ENCODE results near the gene OR1D5. TPM values are rescaled to one million over a fixed set of nuclear protein-coding genes. Genes with fewer than 3 reads are reported as not detected.

Gene OR1D5
- total RNA-seq, 1 donor from 2014 or later, result not detected

GRCh38 chr17:3027786-3028532 lies 35.4 kb downstream of the OR1D5 start:
- Mint-ChIP-seq H3K9me3 (peaks cover 17% of the 10 kb centered on the region), H3K27me3 (ENCODE audit: low read depth) (no peaks in the 10 kb centered on the region), H3K4me3 (no peak overlapping the region), H3K36me3 (peaks cover 10% of the 10 kb centered on the region), H3K27ac (no peak overlapping the region), H3K4me1 (peaks cover 3% of the 10 kb centered on the region)
- TF ChIP-seq CTCF (IDR thresholded peaks at IDR 0.05; ENCODE audit: unreplicated experiment), result no peak
- no peak for DNase-seq (ENCODE audit: low spot score in 2 of 2, unreplicated experiment in 2 of 2)

- no peak overlapping the region for H3K27ac Mint-ChIP-seq
- TF ChIP-seq CTCF (IDR thresholded peaks at IDR 0.05; ENCODE audit: unreplicated experiment), result no peak
- DNase-seq (ENCODE audit: low spot score in 2 of 2, unreplicated experiment in 2 of 2), result no peak
- peaks cover 25% of the 10 kb centered on the region for H3K9me3 Mint-ChIP-seq
- H3K36me3 Mint-ChIP-seq, result peaks cover 17% of the 10 kb centered on the region
- peaks cover 3% of the 10 kb centered on the region for H3K4me1 Mint-ChIP-seq
- H3K27me3 Mint-ChIP-seq (ENCODE audit: low read depth), result no peaks in the 10 kb centered on the region
- H3K4me3 Mint-ChIP-seq, result no peak overlapping the region
These were observed 36.3 kb downstream of the OR1D5 start for GRCh38 chr17:3026856-3027751.

GRCh38 chr17:3026125-3026855 lies 37.1 kb downstream of the OR1D5 start:
- Mint-ChIP-seq H3K4me3 (no peak overlapping the region), H3K9me3 (peaks cover 31% of the 10 kb centered on the region), H3K36me3 (peaks cover 22% of the 10 kb centered on the region), H3K4me1 (peaks cover 3% of the 10 kb centered on the region), H3K27me3 (ENCODE audit: low read depth) (no peaks in the 10 kb centered on the region), H3K27ac (no peak overlapping the region)
- TF ChIP-seq CTCF (IDR thresholded peaks at IDR 0.05; ENCODE audit: unreplicated experiment), result no peak
- DNase-seq (ENCODE audit: low spot score in 2 of 2, unreplicated experiment in 2 of 2), result no peak

- Mint-ChIP-seq H3K27me3 (ENCODE audit: low read depth) (no peaks in the 10 kb centered on the region), H3K4me1 (peaks cover under 1% of the 10 kb centered on the region), H3K27ac (no peak overlapping the region), H3K36me3 (peaks cover 29% of the 10 kb centered on the region), H3K9me3 (peaks cover 37% of the 10 kb centered on the region), H3K4me3 (no peak overlapping the region)
- no peak for TF ChIP-seq CTCF (IDR thresholded peaks at IDR 0.05; ENCODE audit: unreplicated experiment)
- no peak for DNase-seq (ENCODE audit: low spot score in 2 of 2, unreplicated experiment in 2 of 2)
These were observed 37.8 kb downstream of the OR1D5 start for GRCh38 chr17:3025421-3026124.

GRCh38 chr17:3024346-3024745 lies 39.1 kb downstream of the OR1D5 start:
- H3K9me3 Mint-ChIP-seq, result peaks cover 38% of the 10 kb centered on the region

More at GRCh38 chr17:3024346-3024745, 39.1 kb downstream of the OR1D5 start:
- Mint-ChIP-seq H3K4me3 (no peak overlapping the region), H3K27ac (no peak overlapping the region), H3K36me3 (peaks cover 29% of the 10 kb centered on the region), H3K4me1 (no peaks in the 10 kb centered on the region), H3K27me3 (ENCODE audit: low read depth) (no peaks in the 10 kb centered on the region)
- TF ChIP-seq CTCF (IDR thresholded peaks at IDR 0.05; ENCODE audit: unreplicated experiment), result no peak
- DNase-seq (ENCODE audit: low spot score in 2 of 2, unreplicated experiment in 2 of 2), result no peak

All from mesothelial cell of epicardium (in vitro differentiated cells).